ENCODE data around the gene CD300LF.

The CD300LF gene

GRCh38 chr17:74745548-74746177 is 32.9 kb upstream of the CD300LF start:
- DNase-seq = no peak

GRCh38 chr17:74744714-74745547 is 32.2 kb upstream of the CD300LF start:
- peak; percentile 62 for DNase-seq

- no peak for DNase-seq
These were observed 31.6 kb upstream of the CD300LF start for GRCh38 chr17:74744349-74744713.

- no peak for DNase-seq
These were observed 31.0 kb upstream of the CD300LF start for GRCh38 chr17:74743755-74744154.

- no peak for DNase-seq
These were observed 30.3 kb upstream of the CD300LF start for GRCh38 chr17:74742978-74743545.

- no peak for DNase-seq
These were observed 29.4 kb upstream of the CD300LF start for GRCh38 chr17:74742153-74742515.

- DNase-seq = no peak
These were observed 28.1 kb upstream of the CD300LF start for GRCh38 chr17:74740641-74741387.

- no peak for DNase-seq
These were observed 27.4 kb upstream of the CD300LF start for GRCh38 chr17:74740173-74740572.

- DNase-seq = no peak
These were observed 26.6 kb upstream of the CD300LF start for GRCh38 chr17:74739227-74739831.

GRCh38 chr17:74738051-74738996 is 25.6 kb upstream of the CD300LF start:
- DNase-seq = no peak

GRCh38 chr17:74737299-74738050 is 24.8 kb upstream of the CD300LF start:
- peak; percentile 76 for DNase-seq

- DNase-seq = peak; percentile 67
These were observed 24.0 kb upstream of the CD300LF start, which contains the start of gene RAB37 for GRCh38 chr17:74736513-74737298. Gene RAB37, plus strand, starts transcription at chr17:74737256. Its CDS starts 17 bp downstream, at chr17:74737273.

- no peak for DNase-seq
These were observed 21.5 kb upstream of the CD300LF start for GRCh38 chr17:74734256-74734655.

- no peak for DNase-seq
These were observed 20.8 kb upstream of the CD300LF start for GRCh38 chr17:74733365-74734122.

GRCh38 chr17:74732042-74732867 is 19.5 kb upstream of the CD300LF start:
- no peak for DNase-seq

GRCh38 chr17:74731347-74731605 is 18.6 kb upstream of the CD300LF start:
- no peak for DNase-seq

- no peak for DNase-seq
These were observed 18.0 kb upstream of the CD300LF start for GRCh38 chr17:74730491-74731346.

- DNase-seq = no peak
These were observed 17.1 kb upstream of the CD300LF start for GRCh38 chr17:74729866-74730265.

All from NCI-H2171 treated with DMSO at 0.1 percent for 48 hours (cell line).